ENCODE measurements around the gene FMNL3.

DNA sequence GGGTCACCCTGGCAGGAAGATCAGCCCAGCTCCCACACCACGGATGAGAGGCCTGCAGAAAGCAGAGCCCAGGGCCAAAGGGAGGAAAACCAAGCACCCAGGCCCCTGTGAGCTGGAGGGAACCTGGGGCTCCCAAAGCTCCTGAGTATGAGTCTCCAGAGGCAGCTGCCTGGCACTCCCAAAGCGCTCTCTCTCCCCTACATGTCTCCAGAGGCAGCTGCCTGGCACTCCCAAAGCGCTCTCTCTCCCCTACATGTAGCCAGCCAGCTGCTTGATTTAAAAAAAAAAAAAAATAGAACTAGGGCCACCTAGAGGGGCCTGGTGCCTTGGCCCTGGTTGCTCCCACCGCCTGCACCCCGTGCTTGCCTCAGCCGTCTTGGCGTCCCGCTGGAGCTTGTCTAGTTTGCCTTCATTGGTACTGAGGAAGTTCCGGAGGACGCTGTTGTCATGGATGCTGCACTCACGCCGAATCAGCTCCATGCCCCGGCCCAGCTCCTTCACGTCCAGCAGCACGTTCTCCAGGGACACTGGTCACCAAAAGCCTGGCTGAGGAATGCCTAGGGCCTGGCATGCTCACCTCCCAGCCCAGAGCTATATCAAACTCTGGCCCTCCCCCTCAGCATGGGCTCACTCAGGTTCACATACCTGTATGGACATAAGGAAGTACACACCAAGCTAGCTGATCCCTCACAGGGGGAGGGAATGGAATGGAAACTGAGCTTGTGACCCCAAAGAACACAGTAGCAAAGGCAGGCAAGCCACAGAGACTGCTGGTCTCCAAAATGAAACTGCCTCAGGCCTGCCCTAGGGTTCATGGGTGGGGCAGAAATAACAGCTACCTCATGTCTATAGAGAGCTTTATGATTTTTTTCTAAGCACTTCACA, 59.1 kb downstream of the FMNL3 start:
- TF ChIP-seq ARNTL (CRISPR knock-in tag; IDR thresholded peaks at IDR 0.05; ENCODE audit: borderline replicate concordance, low read depth) (no peak), CSDC2 (CRISPR knock-in tag; IDR thresholded peaks at IDR 0.05) (no peak), ISL1 (CRISPR knock-in tag; IDR thresholded peaks at IDR 0.05) (no peak), ZNF565 (CRISPR knock-in tag; conservative IDR thresholded peaks at IDR 0.05; ENCODE audit: low read depth) (no peak), TCF4 (CRISPR knock-in tag; IDR thresholded peaks at IDR 0.05; ENCODE audit: borderline replicate concordance) (no peak), ZNF70 (CRISPR knock-in tag; IDR thresholded peaks at IDR 0.05) (no peak), ZFP3 (CRISPR knock-in tag; IDR thresholded peaks at IDR 0.05) (no peak), RARB (CRISPR knock-in tag; IDR thresholded peaks at IDR 0.05) (no peak), PPARA (CRISPR knock-in tag; IDR thresholded peaks at IDR 0.05; ENCODE audit: borderline replicate concordance) (no peak)
- TF ChIP-seq, protein P1, sequence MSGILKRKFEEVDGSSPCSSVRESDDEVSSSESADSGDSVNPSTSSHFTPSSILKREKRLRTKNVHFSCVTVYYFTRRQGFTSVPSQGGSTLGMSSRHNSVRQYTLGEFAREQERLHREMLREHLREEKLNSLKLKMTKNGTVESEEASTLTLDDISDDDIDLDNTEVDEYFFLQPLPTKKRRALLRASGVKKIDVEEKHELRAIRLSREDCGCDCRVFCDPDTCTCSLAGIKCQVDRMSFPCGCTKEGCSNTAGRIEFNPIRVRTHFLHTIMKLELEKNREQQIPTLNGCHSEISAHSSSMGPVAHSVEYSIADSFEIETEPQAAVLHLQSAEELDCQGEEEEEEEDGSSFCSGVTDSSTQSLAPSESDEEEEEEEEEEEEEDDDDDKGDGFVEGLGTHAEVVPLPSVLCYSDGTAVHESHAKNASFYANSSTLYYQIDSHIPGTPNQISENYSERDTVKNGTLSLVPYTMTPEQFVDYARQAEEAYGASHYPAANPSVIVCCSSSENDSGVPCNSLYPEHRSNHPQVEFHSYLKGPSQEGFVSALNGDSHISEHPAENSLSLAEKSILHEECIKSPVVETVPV (CRISPR knock-in tag; IDR thresholded peaks at IDR 0.05) = no peak
- TF ChIP-seq, protein P2, sequence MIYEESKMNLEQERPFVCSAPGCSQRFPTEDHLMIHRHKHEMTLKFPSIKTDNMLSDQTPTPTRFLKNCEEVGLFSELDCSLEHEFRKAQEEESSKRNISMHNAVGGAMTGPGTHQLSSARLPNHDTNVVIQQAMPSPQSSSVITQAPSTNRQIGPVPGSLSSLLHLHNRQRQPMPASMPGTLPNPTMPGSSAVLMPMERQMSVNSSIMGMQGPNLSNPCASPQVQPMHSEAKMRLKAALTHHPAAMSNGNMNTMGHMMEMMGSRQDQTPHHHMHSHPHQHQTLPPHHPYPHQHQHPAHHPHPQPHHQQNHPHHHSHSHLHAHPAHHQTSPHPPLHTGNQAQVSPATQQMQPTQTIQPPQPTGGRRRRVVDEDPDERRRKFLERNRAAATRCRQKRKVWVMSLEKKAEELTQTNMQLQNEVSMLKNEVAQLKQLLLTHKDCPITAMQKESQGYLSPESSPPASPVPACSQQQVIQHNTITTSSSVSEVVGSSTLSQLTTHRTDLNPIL (CRISPR knock-in tag; IDR thresholded peaks at IDR 0.05; ENCODE audit: low read depth) = no peak
- TF ChIP-seq, protein P3, sequence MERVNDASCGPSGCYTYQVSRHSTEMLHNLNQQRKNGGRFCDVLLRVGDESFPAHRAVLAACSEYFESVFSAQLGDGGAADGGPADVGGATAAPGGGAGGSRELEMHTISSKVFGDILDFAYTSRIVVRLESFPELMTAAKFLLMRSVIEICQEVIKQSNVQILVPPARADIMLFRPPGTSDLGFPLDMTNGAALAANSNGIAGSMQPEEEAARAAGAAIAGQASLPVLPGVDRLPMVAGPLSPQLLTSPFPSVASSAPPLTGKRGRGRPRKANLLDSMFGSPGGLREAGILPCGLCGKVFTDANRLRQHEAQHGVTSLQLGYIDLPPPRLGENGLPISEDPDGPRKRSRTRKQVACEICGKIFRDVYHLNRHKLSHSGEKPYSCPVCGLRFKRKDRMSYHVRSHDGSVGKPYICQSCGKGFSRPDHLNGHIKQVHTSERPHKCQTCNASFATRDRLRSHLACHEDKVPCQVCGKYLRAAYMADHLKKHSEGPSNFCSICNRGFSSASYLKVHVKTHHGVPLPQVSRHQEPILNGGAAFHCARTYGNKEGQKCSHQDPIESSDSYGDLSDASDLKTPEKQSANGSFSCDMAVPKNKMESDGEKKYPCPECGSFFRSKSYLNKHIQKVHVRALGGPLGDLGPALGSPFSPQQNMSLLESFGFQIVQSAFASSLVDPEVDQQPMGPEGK (CRISPR knock-in tag; IDR thresholded peaks at IDR 0.05; ENCODE audit: borderline replicate concordance) = no peak

Data from SK-N-SH treated with all-trans-retinoic acid at 6 μM for 48 hours (cell line).